Measurements from ENCODE around the gene KCTD16.

DNA sequence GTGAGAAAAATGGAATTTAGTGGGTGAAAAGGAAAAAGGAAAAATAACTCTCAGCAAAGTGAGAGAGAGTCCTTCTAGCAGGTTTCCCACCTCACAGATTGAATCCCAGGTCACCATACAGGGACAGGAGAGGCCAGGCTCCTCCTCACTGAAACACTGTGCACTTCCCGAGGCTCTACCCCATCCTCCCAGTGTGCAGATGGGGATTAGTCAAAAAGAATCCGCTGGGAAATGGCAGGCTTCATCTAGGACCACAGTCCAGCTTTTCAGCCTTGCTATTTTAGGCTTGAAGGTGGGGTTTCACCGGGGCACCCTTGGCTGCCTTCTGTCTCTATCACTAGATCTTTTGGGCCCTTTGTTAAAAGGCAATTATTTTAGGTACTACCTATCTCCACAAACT, 48.0 kb upstream of the KCTD16 start:
- TF ChIP-seq, protein P1, sequence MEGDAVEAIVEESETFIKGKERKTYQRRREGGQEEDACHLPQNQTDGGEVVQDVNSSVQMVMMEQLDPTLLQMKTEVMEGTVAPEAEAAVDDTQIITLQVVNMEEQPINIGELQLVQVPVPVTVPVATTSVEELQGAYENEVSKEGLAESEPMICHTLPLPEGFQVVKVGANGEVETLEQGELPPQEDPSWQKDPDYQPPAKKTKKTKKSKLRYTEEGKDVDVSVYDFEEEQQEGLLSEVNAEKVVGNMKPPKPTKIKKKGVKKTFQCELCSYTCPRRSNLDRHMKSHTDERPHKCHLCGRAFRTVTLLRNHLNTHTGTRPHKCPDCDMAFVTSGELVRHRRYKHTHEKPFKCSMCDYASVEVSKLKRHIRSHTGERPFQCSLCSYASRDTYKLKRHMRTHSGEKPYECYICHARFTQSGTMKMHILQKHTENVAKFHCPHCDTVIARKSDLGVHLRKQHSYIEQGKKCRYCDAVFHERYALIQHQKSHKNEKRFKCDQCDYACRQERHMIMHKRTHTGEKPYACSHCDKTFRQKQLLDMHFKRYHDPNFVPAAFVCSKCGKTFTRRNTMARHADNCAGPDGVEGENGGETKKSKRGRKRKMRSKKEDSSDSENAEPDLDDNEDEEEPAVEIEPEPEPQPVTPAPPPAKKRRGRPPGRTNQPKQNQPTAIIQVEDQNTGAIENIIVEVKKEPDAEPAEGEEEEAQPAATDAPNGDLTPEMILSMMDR (IDR thresholded peaks at IDR 0.05) = no peak
- no peak for TF ChIP-seq ZFX (IDR thresholded peaks at IDR 0.05; ENCODE audit: borderline replicate concordance)
